Activated T-cell treated with anti-CD3 and anti-CD28 coated beads for 24 hours (primary cell): ENCODE measurements around the gene SP140L.
"Not testable (repeated sequence)": the region's sequence is repeated elsewhere in the genome, so short reads cannot be mapped to it uniquely, and the experiment has no call there.

Experiments used
- DNase-seq: peaks from one replicate; pipeline ENCODE4 v3.0.0-alpha.2; 2020; ENCODE audit warnings: low read depth

SP140L gene

GRCh38 chr2:230362030-230362691, 35.2 kb downstream of the SP140L start:
- no peak for DNase-seq

GRCh38 chr2:230382108-230382507, 55.1 kb downstream of the SP140L start:
- DNase-seq, result no peak

- no peak for DNase-seq
These were observed 56.5 kb downstream of the SP140L start for GRCh38 chr2:230383453-230383852.

DNA sequence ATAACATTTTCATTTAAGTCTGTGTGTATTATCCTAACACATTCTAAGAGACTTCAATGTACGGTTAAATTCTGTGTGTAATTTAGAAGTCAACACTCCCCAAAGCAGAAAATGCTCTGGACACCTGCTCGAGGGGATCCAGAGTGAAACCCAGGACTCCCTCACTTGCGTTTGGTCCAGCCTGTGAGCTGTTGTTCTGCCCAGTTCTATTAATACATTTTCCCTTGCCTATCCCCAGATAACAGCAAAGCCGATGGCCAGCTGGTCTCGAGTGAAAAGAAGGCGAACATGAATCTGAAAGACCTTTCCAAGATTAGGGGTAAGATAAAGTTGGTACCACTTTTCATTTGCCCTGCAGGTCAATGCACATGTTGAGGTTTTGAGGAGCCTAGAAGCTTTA, 58.0 kb downstream of the SP140L start:
- no peak for DNase-seq

- no peak for DNase-seq
These were observed 67.3 kb downstream of the SP140L start for GRCh38 chr2:230394301-230394700.

- DNase-seq, result not testable (repeated sequence)
These were observed 71.7 kb downstream of the SP140L start for GRCh38 chr2:230398698-230399097.

DNA sequence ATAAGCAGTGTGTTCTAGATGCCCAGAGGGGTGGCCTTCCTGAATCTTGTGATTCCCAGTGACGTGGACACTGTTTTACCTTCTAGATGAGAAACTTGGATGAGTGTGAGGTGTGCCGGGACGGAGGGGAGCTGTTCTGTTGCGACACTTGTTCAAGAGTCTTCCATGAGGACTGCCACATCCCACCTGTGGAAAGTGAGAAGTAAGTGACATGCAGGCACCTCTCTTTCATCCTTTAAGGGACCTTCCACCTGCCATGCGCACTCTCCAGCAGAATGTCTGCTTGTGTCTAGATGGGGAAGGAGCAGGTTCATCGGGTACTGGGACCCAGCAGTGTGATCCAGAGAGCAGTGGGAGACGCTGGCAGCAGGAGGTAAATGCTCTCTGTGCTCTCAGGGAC, 73.0 kb downstream of the SP140L start:
- no peak for DNase-seq

GRCh38 chr2:230400454-230400853, 73.5 kb downstream of the SP140L start:
- DNase-seq, result no peak

GRCh38 chr2:230401026-230401425, 74.0 kb downstream of the SP140L start:
- not testable (repeated sequence) for DNase-seq

DNA sequence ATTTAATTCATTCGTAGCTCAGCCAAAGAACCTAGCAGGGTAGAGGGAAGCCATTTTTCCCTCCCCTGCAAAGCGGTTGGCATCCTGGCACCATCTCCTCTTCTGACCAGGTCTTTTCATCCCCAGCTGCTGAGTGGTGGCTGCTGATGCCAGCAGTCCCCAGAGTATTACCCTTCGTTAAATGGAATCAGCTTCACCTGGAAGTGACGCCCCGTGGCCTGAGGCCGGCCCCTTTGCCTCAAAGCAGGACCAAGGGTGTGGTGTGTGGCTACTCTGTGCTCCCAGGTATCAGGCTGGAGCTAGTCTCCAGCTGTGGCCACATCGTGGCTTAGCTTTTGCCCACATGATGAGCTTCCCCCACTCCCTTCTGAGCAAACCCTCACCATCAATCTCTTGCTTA, 76.8 kb downstream of the SP140L start:
- no peak for DNase-seq

DNA sequence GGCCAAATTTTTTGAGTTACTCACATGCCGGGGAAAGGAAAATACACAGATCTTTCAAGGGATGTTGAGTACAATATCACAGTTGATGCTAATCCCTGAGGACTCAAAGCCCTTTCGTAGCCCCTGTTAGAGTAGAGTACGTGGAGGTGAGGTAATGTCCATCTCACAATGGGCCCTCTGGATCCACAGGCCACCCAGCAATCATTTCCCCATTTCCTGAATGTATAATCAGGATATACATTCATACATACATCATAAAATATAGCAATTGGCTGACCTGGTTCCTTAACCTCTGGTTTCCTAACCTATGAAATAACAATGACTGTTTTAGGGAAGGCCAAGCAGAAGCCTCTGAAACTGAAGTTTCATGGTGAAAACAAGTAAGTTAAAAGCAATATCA, 78.8 kb downstream of the SP140L start:
- no peak for DNase-seq

GRCh38 chr2:230408244-230408842, 81.3 kb downstream of the SP140L start:
- no peak for DNase-seq

DNA sequence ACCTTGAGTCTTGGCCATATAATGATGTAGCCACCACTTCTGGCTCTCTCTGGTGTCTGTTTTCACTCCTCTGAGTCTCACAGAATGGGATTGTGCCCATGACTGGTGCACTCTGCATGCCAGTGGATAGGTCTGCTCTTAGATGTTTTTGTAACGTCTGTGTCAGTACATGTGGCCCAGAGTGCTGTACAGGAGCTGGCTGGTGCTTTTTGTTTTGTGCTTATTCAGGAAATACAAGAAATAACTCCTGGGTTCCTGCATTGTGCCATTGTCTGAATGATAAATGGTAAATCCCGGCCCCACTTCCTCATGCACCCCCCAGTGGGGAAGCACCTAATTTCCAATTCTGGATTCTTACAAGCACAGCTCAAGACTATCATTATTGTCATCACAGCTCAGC, 82.3 kb downstream of the SP140L start:
- not testable (repeated sequence) for DNase-seq

DNA sequence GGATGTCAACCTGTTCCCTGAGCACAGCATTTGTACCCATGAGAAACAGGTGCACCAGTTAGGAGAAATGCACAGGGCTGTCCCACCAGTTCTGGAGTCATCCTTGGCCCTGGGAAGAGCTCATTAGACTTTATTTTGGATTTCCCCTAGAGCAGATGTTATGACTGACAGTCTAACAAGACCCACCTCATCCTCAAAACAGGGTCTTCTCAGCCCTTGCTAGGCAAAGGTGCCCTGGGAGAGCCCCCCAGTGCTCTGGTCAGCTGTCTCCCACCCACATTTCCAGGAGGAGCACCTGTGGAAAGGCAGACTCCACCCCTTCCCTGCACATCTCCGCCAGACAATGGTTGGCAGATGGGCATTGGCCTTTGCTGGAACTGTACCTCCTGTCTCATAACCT, 83.3 kb downstream of the SP140L start:
- DNase-seq, result no peak

- no peak for DNase-seq
These were observed 84.0 kb downstream of the SP140L start for GRCh38 chr2:230410861-230411569.

- peak; percentile 50 for DNase-seq
These were observed 84.8 kb downstream of the SP140L start for GRCh38 chr2:230411570-230412370.

GRCh38 chr2:230412371-230412711, 85.3 kb downstream of the SP140L start:
- DNase-seq, result no peak

DNA sequence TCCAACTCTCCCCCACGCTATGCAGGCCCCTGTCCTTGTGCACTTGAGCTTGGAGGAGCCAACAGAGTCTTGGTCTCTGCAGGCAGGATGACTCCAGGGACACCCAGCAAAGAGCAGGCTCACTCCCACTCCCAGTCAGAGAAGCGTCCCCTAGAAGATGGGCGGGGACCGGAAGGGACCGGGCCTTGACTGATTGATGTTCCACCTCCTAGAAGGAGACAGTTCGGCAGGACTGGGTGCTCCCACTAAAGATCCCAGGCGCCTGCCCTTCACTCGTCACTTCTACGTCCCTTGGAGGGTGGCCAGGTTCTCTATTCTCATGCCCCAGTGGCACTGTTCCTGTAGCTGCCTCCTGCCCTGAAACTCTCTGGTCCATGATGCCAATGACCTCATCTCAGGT, 85.9 kb downstream of the SP140L start:
- no peak for DNase-seq

GRCh38 chr2:230413479-230413878, 86.5 kb downstream of the SP140L start:
- no peak for DNase-seq

DNA sequence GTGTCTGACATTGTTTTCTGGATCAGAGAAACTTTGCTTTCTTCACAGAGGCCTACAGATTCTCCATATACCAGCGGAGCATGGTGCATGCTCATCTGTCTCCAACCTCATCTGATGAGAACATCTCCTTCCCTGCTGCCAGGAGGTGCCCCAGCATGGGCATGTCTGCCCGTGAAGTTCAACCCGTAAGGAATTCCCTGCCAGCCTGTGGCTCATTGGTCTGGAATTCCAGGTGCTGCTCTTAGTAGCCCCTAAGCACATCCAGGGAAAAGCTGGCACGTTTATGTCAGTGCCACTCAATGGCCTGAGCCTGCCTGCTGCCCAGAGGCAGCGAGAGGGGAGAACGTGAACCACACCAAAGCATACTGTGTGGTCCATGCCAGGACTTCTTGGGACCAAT, 87.3 kb downstream of the SP140L start:
- DNase-seq, result no peak

GRCh38 chr2:230416061-230416721, 89.2 kb downstream of the SP140L start, which contains the start of gene SP100:
Gene SP100 (plus strand): TSS chr2:230416201. CDS start chr2:230416297, 96 bp downstream.
- DNase-seq, result peak; percentile 68

DNA sequence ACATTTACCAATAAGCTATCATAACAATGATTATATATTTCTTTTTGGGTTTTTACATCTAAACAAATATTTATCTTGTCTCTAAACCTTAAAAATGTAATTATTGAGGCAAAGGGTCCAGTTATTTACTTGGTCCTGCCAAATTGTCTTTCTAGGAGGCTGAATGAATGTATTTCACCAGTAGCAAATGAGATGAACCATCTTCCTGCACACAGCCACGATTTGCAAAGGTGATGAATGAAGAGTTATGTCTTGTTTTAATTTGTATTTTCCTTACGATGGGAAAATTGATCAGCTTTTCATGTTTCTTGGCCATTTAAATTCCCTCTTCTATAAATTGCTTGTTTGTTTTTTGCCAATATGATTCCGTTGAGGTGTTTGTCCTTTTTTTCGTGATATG, 90.4 kb downstream of the SP140L start:
- DNase-seq, result no peak
